NCI-H1694 (cell line): ENCODE results near the gene FIGNL1.
"Not testable (repeated sequence)": the region's sequence is repeated elsewhere in the genome, so short reads cannot be mapped to it uniquely, and the experiment has no call there.

Experiments
- DNase-seq: peaks from one replicate; lab custom pipeline; 2025; lab: John Stamatoyannopoulos, UW

FIGNL1 gene

GRCh38 chr7:50471970-50472369 lies 21.8 kb upstream of the FIGNL1 start:
- DNase-seq, result no peak

- DNase-seq, result peak; percentile 3
Observed at GRCh38 chr7:50470250-50471163, 20.4 kb upstream of the FIGNL1 start.

GRCh38 chr7:50469181-50469580 lies 19.0 kb upstream of the FIGNL1 start:
- no peak for DNase-seq

GRCh38 chr7:50467817-50468610 lies 17.9 kb upstream of the FIGNL1 start:
- DNase-seq, result peak; percentile 65

GRCh38 chr7:50466815-50467585 lies 16.9 kb upstream of the FIGNL1 start:
- no peak for DNase-seq

- DNase-seq, result no peak
Observed at GRCh38 chr7:50463035-50463434, 12.9 kb upstream of the FIGNL1 start.

- DNase-seq, result no peak
Observed at GRCh38 chr7:50462361-50462760, 12.2 kb upstream of the FIGNL1 start.

- no peak for DNase-seq
Observed at GRCh38 chr7:50461695-50462094, 11.5 kb upstream of the FIGNL1 start.

- DNase-seq, result not testable (repeated sequence)
Observed at GRCh38 chr7:50459183-50459582, 9.0 kb upstream of the FIGNL1 start.

- DNase-seq, result not testable (repeated sequence)
Observed at GRCh38 chr7:50458651-50459050, 8.5 kb upstream of the FIGNL1 start.

GRCh38 chr7:50456371-50457123 lies 6.4 kb upstream of the FIGNL1 start:
- DNase-seq, result no peak

GRCh38 chr7:50455658-50456057 lies 5.5 kb upstream of the FIGNL1 start:
- DNase-seq, result no peak

GRCh38 chr7:50454968-50455367 lies 4.8 kb upstream of the FIGNL1 start:
- no peak for DNase-seq

- no peak for DNase-seq
Observed at GRCh38 chr7:50450590-50451032, 461 bp upstream of the FIGNL1 start.

- no peak for DNase-seq
Observed at GRCh38 chr7:50449501-50449880, 659 bp downstream of the FIGNL1 start.

- no peak for DNase-seq
Observed at GRCh38 chr7:50448823-50449222, 1.3 kb downstream of the FIGNL1 start.

GRCh38 chr7:50446542-50446960 lies 3.6 kb downstream of the FIGNL1 start:
- no peak for DNase-seq

GRCh38 chr7:50436133-50436806 lies 13.9 kb downstream of the FIGNL1 start:
- no peak for DNase-seq

- no peak for DNase-seq
Observed at GRCh38 chr7:50431722-50432305, 18.3 kb downstream of the FIGNL1 start.

- no peak for DNase-seq
Observed at GRCh38 chr7:50431316-50431715, 18.8 kb downstream of the FIGNL1 start.
